Astrocyte of the cerebellum (primary cell): ENCODE data around the gene SELENON.

Source experiments
- DNase-seq: peaks from one replicate; pipeline ENCODE4 v3.0.0-alpha.2; 2011; ENCODE audit warnings: low read depth
- H3K4me3 ChIP-seq: 2 replicates; pipeline ENCODE4 v1.5.1; 2011; ENCODE audit warnings: mild to moderate bottlenecking, low read depth, low read length, moderate library complexity
- in situ Hi-C: cut with HindIII; loops from 2 replicates; pipeline ENCODE4 v1.10.0; 2017; ENCODE audit warnings: low sequenced_read_pairs
- TF ChIP-seq, protein P1 (sequence below): IDR thresholded peaks from 2 replicates; pipeline ENCODE4 v1.5.1; 2012; ENCODE audit warnings: low read length, low read depth, moderate library complexity, mild to moderate bottlenecking; ENCODE audit errors: missing control alignments

The SELENON gene

DNA sequence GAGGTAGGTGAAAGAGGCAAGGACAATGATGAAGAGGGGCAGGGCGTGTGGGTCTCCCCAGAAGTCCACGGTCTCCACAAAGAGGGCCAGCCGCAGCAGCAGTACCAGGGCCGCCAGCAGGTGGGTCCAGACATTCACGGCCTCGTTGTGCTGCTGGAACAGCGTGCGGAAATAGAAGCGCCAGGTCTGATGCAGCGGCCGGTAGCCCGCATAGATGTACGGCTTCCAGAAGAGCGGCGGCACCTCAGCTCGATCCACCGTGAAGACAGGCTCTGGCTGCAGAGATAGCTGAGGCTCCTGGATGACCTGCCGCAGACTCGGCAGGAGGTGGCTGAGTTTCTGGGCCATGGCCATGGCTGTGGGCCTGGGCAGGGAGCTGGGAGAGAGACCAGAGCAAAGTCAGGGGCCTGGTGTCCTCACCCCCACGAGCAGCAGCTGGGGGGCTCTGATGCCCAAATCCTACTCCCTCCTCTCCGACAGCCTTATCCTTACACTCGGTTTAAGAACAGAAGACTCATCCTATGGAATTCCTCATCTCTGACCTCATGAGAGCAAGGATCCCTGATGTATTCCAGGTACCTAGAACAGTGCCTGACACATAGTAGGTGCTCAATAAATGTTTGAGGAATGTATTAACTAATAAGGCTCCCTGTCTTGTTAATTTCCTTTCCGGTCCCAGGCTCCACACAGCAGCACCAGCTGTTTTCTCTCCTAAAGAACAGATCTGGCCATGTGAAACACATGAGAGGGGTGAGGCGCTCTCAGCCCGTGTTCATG is 63.7 kb downstream of the SELENON start:
- TF ChIP-seq, protein P1, sequence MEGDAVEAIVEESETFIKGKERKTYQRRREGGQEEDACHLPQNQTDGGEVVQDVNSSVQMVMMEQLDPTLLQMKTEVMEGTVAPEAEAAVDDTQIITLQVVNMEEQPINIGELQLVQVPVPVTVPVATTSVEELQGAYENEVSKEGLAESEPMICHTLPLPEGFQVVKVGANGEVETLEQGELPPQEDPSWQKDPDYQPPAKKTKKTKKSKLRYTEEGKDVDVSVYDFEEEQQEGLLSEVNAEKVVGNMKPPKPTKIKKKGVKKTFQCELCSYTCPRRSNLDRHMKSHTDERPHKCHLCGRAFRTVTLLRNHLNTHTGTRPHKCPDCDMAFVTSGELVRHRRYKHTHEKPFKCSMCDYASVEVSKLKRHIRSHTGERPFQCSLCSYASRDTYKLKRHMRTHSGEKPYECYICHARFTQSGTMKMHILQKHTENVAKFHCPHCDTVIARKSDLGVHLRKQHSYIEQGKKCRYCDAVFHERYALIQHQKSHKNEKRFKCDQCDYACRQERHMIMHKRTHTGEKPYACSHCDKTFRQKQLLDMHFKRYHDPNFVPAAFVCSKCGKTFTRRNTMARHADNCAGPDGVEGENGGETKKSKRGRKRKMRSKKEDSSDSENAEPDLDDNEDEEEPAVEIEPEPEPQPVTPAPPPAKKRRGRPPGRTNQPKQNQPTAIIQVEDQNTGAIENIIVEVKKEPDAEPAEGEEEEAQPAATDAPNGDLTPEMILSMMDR, result no peak
- no peak overlapping the region for H3K4me3 ChIP-seq
- no peak for DNase-seq
- in situ Hi-C loops, result no loop called here

DNA sequence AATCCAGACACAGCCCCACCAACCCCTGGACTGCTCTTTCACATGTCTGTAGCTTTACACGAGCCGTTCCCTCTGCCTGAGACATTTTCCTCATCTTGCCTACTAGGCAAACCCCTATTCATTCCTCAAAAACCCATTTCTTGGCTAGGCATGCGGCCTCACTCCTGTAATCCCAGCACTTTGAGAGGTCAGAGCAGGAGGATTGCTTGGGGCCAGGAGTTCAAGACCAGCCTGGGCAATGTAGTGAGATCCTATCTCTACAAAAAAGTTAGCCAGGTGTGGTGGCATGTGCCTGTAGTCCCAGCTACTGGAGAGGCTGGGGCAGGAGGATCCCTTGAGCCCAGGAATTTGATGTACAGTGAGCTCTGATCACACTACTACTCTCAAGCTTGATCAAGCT is 64.4 kb downstream of the SELENON start:
- in situ Hi-C loops, result no loop called here
- H3K4me3 ChIP-seq, result no peak overlapping the region
- no peak for DNase-seq
- TF ChIP-seq, protein P1, result no peak

DNA sequence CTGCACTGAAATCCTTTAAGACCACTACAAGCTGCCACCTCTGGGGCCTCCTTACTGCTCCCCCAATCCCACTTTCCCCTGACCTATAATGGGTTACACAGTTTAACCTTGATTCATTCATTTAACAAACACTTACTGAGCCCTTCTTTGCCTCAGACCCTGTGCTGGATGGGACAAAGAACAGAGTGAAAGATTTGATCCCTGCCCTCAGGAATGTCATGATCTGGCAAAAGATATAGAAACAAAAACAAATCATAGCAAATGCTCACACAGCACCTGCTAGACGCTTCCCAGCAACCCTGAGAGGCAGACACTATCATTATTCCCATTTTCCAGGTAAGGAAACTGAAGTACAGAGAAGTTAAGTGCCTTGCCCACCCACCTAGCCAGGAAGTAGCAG is 66.3 kb downstream of the SELENON start:
- in situ Hi-C loops, result no loop called here
- no peak overlapping the region for H3K4me3 ChIP-seq
- no peak for DNase-seq
- TF ChIP-seq, protein P1, result no peak

DNA sequence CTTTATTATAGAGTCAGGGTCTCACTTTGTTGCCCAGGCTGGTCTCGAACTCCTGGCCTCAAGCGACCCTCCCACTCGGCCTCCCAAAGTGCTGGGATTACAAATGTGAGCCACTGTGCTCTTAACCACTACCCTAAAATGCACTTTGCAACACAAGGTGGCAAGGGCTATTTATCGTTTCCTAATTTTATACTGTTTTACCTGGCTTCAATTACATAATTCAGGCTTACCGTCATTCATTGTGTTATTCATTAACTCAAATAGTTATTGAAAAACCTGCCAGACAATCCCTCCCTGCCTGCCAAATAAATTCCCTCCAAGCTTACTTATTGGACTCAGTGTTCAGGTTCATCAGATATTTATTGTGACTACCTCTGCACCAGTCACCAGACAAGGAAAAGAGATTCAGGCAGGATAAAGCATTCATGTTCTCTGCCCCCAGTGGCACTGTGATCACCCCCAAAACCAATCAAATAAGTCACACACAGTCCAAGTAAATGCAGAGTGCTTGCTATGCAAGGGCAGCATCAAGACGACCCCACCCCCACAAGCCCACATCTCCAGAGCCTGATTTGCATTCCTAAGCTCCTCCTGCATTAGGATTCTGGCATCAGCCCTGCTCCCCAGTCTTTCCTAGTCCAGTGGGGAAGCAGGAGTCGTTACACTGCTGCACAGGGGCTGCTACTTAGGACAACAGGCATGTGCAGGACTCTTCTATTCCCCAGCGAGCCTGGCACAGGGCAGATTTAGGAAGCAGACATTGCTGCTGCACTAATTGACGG is 67.4 kb downstream of the SELENON start:
- no peak for DNase-seq
- TF ChIP-seq, protein P1, result no peak
- H3K4me3 ChIP-seq, result no peak overlapping the region
- in situ Hi-C loops, result no loop called here
